RWPE1 (cell line): ENCODE measurements around the gene PTGDR2.

Experiments used
- CTCF ChIA-PET: fragments of 350-600 bp; sonication (Branson Sonifier 250); formaldehyde crosslinking; extraction: SDS; loops from one replicate; lab custom pipeline; 2021; lab: Yijun Ruan, JAX
- POLR2A ChIA-PET: fragments of 400-600 bp; formaldehyde crosslinking; extraction: SDS; loops from one replicate; lab custom pipeline; 2020; ENCODE audit warnings: antibody characterized with exemption; ENCODE audit not compliant: low non-redundant PET; lab: Yijun Ruan, JAX
- DNase-seq: peaks from one replicate; pipeline ENCODE4 v3.0.0; 2012; ENCODE audit warnings: low spot score
- H3K27ac ChIP-seq: fragments of 450-650 bp; 2 replicates; pipeline ENCODE4 v1.5.1; 2017
- TF ChIP-seq, protein P1 (sequence below): fragments of 450-650 bp; conservative IDR thresholded peaks from 2 replicates; pipeline ENCODE4 v1.5.1; 2017; ENCODE audit warnings: low read depth, mild to moderate bottlenecking

PTGDR2 gene

DNA sequence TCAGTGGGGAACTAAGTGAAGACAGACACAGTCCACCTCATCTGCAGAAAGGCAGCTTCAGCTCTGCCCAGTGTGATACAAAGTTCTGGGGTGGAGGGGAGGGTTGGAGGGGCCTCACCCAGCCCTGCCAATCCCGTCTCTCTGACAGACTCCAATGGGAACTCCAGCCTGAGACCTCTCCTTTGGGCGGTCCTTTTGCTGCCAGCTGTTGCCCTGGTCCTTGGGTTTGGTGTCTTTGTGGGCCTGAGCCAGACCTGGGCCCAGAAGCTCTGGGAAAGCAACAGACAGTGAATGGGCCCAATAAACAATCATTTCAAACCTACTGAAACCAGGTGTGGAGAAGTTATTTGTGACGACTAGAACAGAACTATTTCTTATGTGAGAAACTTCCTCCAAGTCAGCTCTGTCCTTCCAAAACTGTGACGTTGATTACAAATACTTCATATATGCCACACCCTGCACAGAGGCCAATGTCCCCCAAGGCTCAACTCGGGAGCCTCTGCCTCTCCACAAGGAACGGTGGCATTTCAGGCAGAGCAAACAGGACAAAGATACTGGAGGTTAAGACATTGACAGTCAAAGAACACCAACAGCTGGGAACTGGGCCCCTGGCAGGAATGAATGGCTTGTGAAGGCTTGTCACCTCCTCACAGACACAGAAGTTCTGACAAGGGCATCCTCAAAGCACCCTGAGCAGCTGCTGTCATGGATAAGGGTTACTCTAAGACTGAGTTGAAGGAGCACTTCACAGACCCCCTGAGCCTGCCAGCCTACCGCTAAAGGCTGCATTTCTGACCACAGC is 19.8 kb upstream of the PTGDR2 start:
- no peak overlapping the region for H3K27ac ChIP-seq
- POLR2A ChIA-PET = no interaction called here

DNA sequence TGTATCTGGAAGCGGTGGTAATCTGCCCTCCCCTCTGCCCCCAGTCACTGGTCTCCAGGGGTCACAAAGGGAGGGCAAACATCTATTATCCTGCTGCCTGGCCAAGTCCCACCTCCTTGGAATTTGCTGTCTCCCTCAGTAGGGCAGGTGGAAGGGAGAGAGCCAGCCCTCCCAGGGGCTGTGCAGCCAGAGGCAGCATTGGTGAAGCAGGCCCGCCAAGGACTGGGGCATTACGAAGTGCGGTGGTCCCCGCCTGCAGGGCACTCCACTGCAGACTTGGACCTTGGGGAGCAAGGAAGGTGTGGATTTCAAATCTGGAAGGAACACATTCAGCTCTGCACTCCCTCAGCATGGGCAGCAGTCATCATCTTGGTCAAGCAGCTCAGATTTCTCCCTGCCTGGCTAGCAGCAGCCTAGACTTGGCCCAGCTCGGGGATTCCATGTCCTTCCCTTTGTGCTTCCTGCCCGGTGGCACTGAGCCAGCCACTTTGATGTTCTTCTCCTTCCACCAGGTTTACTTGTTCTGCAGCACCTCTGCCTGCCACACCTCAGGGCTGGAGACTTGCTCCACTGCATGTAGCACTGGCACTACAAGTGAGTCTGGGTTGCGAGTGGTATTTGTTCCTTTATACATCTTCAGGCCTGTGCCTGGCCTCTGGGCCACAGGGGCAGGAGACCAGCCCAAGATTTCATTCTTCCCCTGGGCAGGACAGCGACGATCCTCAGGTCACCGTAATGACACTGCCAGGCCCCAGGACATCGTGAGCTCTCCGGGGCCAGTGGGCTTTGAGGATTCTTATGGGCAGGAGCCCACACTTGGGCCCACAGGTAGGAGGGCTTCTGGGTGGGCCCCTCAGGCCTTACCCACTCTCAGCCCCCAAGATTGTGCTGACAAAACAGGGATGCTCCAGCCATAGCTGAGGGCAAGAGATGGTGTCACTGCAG is 18.9 kb upstream of the PTGDR2 start:
- ChIA-PET CTCF (interaction anchor here (0.7 to 0.9 kb wide), 3 partner anchors 24 to 996 kb away, joined by 3 to 4 read pairs (median 3); no protein-coding TSS in a partner anchor), POLR2A (no interaction called here)
- TF ChIP-seq, protein P1, sequence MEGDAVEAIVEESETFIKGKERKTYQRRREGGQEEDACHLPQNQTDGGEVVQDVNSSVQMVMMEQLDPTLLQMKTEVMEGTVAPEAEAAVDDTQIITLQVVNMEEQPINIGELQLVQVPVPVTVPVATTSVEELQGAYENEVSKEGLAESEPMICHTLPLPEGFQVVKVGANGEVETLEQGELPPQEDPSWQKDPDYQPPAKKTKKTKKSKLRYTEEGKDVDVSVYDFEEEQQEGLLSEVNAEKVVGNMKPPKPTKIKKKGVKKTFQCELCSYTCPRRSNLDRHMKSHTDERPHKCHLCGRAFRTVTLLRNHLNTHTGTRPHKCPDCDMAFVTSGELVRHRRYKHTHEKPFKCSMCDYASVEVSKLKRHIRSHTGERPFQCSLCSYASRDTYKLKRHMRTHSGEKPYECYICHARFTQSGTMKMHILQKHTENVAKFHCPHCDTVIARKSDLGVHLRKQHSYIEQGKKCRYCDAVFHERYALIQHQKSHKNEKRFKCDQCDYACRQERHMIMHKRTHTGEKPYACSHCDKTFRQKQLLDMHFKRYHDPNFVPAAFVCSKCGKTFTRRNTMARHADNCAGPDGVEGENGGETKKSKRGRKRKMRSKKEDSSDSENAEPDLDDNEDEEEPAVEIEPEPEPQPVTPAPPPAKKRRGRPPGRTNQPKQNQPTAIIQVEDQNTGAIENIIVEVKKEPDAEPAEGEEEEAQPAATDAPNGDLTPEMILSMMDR = no peak
- no peak overlapping the region for H3K27ac ChIP-seq
- no peak for DNase-seq

More for the DNA sequence above, 19.8 kb upstream of the PTGDR2 start:
- no peak for DNase-seq
- TF ChIP-seq, protein P1 = no peak
- CTCF ChIA-PET = interaction anchor here (0.5 to 0.9 kb wide), 3 partner anchors 23 to 995 kb away, joined by 3 to 4 read pairs (median 3); no protein-coding TSS in a partner anchor

DNA sequence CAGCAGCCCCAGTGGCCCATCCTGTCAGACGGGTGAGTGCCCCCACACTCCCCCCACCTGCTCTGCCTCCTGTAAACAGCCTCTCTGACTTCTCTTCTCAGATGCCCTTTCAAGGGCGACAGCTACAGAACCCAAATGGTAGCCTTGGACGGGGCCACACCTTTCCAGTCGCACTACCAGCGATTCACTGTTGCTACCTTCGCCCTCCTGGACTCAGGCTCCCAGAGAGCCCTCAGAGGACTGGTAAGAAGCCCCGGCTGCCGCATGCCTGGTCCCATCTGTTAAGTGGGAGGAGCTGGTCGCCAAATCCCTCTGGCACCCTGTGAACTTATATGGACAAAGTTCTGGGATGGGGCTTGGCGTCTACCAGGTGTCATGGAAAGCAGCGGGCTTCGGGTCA is 17.8 kb upstream of the PTGDR2 start:
- POLR2A ChIA-PET = no interaction called here
- CTCF ChIA-PET = no interaction called here
- H3K27ac ChIP-seq = no peak overlapping the region
- TF ChIP-seq, protein P1 = no peak
- no peak for DNase-seq

DNA sequence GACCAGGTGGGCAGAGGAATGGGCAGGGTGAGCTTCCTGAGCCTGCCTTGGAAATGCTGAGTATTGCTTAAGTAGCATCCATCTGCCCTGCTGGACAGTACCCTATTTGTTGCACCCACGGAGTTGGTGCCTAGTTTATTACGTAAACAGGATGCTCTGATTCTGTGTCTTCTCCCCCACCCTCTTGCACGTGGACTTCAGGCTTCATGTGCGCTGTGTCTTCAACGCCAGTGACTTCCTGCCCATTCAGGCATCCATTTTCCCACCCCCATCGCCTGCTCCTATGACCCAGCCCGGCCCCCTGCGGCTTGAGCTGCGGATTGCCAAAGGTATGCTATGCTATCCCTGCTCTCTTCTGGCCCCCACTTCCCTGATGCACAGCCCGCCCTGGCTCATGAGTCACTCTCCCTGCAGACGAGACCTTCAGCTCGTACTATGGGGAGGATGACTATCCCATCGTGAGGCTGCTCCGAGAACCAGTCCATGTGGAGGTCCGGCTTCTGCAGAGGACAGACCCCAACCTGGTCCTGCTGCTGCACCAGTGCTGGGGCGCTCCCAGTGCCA is 17.3 kb upstream of the PTGDR2 start:
- ChIA-PET POLR2A (no interaction called here), CTCF (interaction anchor here (1.0 kb wide), 1 partner anchor 31 kb away, joined by 3 read pairs; no protein-coding TSS in a partner anchor)
- no peak overlapping the region for H3K27ac ChIP-seq
- DNase-seq = no peak
- TF ChIP-seq, protein P1 = no peak

DNA sequence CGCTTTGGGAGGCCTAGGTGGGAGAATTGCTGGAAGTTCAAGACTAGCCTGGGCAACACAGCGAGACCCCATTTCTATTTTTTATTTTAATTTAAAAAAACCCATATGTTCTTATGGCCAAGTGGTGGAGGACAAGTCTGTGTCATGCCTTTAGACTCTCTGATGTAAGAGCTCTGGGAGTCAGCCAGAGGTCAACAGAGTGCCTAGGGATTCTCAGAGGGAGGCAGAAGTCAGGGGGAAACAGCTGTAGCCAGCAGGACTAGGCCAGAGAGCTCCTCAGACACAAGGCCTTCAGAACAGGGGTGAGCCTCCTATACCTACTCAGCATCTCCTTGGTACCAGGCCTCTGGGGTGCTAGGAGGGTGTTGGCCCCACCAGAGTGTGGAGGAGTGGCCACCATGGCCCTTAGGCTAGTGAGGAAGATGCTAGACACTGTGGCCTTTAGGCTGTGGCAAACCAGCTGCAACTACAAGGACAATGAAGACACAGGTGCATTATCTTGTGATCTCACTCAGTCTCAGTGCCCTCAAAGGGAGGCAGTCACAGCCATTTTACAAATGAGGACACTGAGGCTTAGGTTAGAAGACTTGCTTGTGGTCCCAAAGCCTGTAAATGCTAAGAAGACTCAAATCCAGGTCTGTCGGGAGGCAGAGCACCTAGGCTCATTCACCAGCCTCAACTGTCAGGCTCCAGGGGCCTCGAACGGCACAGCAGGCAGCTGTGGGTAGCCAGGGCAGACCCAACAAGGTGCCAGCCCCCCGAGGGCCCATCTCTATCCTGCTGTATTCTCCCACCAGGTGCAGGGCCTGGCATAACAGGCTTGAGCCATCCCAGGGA is 16.6 kb upstream of the PTGDR2 start:
- CTCF ChIA-PET = interaction anchor here (1.0 to 1.4 kb wide), 2 partner anchors 27 to 32 kb away, joined by 3 to 5 read pairs; no protein-coding TSS in a partner anchor
- TF ChIP-seq, protein P1 = no peak
- H3K27ac ChIP-seq = no peak overlapping the region
- DNase-seq = no peak
- POLR2A ChIA-PET = no interaction called here
